ENCODE measurements around the gene VSTM2L.

GRCh38 chr20:37853823-37854375 is 49.0 kb upstream of the VSTM2L start:
- TF ChIP-seq, protein P1, sequence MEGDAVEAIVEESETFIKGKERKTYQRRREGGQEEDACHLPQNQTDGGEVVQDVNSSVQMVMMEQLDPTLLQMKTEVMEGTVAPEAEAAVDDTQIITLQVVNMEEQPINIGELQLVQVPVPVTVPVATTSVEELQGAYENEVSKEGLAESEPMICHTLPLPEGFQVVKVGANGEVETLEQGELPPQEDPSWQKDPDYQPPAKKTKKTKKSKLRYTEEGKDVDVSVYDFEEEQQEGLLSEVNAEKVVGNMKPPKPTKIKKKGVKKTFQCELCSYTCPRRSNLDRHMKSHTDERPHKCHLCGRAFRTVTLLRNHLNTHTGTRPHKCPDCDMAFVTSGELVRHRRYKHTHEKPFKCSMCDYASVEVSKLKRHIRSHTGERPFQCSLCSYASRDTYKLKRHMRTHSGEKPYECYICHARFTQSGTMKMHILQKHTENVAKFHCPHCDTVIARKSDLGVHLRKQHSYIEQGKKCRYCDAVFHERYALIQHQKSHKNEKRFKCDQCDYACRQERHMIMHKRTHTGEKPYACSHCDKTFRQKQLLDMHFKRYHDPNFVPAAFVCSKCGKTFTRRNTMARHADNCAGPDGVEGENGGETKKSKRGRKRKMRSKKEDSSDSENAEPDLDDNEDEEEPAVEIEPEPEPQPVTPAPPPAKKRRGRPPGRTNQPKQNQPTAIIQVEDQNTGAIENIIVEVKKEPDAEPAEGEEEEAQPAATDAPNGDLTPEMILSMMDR (IDR thresholded peaks at IDR 0.05): no peak
- no peak for TF ChIP-seq EP300 (IDR thresholded peaks at IDR 0.05)
